SK-N-SH (cell line): ENCODE measurements around the gene ARID1A.

Source experiments
- CTCF ChIP-seq: fragments of 200-600 bp; sonication (generic); IDR thresholded peaks from 2 replicates; pipeline ENCODE4 v1.6.1; 2017; ENCODE audit warnings: antibody characterized with exemption, mild to moderate bottlenecking, moderate library complexity
- EP300 ChIP-seq, 2 experiments: IDR thresholded peaks; 2 replicates each; pipeline versions ENCODE4 v1.4.0 to v1.6.1; 2012; ENCODE audit warnings: borderline replicate concordance in 1 of 2, low read depth in 1 of 2, low read length in 1 of 2
- EZH2phosphoT487 ChIP-seq: fragments of 200-600 bp; sonication (generic); IDR thresholded peaks from 2 replicates; pipeline ENCODE4 v1.6.1; 2017; ENCODE audit warnings: low read depth, mixed run types, mild to moderate bottlenecking, antibody characterized with exemption, moderate library complexity, borderline replicate concordance
- GABPA ChIP-seq: IDR thresholded peaks from 2 replicates; pipeline ENCODE4 v1.4.0; 2012; ENCODE audit warnings: low read depth, mild to moderate bottlenecking
- RCOR1 ChIP-seq: fragments of 150-350 bp; IDR thresholded peaks from 2 replicates; pipeline ENCODE4 v1.6.1; 2017; ENCODE audit warnings: antibody characterized with exemption, low read length
- TAF1 ChIP-seq: IDR thresholded peaks from 2 replicates; pipeline ENCODE4 v1.6.1; 2012; ENCODE audit warnings: low read depth, mild to moderate bottlenecking, low read length, moderate library complexity, borderline replicate concordance
- TEAD4 ChIP-seq: IDR thresholded peaks from 2 replicates; pipeline ENCODE4 v1.4.0; 2012; ENCODE audit warnings: mild to moderate bottlenecking, borderline replicate concordance; ENCODE audit not compliant: insufficient read depth
- YY1 ChIP-seq: IDR thresholded peaks from 2 replicates; pipeline ENCODE4 v1.4.0; 2012; ENCODE audit warnings: low read depth, mild to moderate bottlenecking
- TF ChIP-seq, protein P1 (sequence below): IDR thresholded peaks from 2 replicates; pipeline ENCODE4 v1.4.0; 2012; ENCODE audit warnings: low read depth, borderline replicate concordance

DNA sequence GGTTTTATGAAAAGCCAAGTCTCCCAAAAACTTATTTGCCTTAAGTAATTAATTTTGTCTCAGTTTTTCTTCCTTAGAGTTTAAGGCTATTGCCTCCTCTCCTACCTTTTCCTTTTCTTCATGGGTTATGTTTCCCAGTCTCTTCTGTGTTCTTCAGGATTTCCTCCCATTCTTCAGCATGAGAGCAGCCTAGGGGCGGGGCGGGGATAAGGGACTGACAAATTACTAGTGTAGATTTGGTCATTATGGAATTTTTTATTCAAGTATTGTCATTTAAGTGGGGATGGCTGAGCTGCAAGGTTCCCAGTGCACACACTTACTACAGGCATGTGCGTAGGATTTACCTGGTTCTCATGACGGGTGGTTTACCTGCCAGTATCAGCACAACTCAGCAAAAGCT is 56.7 kb downstream of the ARID1A start:
- no peak for TF ChIP-seq YY1
- TF ChIP-seq CTCF, result no peak
- no peak for TF ChIP-seq TEAD4
- no peak for TF ChIP-seq GABPA
- TF ChIP-seq EZH2phosphoT487, result no peak
- TF ChIP-seq, protein P1, sequence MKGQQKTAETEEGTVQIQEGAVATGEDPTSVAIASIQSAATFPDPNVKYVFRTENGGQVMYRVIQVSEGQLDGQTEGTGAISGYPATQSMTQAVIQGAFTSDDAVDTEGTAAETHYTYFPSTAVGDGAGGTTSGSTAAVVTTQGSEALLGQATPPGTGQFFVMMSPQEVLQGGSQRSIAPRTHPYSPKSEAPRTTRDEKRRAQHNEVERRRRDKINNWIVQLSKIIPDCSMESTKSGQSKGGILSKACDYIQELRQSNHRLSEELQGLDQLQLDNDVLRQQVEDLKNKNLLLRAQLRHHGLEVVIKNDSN, result no peak
- TF ChIP-seq RCOR1, result no peak
- no peak for TF ChIP-seq EP300 (IDR thresholded peaks at IDR 0.05; ENCODE audit: borderline replicate concordance in 1 of 2, low read depth in 1 of 2, low read length in 1 of 2)
- TF ChIP-seq TAF1, result no peak
